GM19025 (cell line): ENCODE measurements around the gene ZNF516.

Experiments
- ATAC-seq: cut with Tn5 transposase; IDR thresholded peaks from one replicate; pipeline ENCODE4 v1.9.1; 2021; ENCODE audit warnings: mild to moderate bottlenecking, low read depth, moderate library complexity; ENCODE audit not compliant: unreplicated experiment

Gene ZNF516

DNA sequence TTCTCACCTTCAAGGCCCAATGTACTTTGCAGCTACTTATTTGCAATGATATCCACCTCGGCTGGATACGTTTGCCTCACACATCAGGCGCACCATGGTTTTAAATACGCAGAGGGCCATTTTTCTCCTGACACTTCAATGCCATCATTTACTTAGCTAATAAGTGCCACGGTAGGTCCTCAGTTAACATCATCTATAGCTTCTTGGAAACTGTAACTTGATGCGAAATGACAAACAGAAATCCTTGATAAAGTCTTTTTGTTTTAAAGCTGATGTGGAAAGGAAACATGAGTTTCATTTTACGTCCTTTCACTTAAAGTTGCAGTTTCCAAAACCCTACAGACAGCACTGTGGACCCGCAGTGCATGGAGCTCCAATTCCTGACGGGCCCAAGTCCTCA, 37.1 kb downstream of the ZNF516 start:
- no peak for ATAC-seq

DNA sequence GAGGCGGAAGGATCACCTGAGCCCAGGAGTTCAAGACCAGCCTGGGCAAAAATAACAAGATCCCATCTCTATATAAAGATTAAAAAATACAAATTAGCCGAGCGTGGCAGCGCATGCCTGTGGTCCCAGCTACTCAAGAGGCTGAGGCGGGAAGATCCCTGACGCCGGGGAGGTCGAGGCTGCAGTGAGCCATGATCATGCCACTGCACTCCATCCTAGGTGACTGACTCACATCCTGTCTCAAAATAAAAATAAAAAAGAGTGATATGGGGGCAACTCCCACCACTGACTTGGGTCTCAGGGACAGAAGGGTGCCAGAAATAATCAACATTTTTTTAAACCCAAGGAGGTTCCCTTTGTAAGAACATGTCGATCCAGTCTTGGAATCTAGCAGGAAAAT, 37.6 kb downstream of the ZNF516 start:
- no peak for ATAC-seq

DNA sequence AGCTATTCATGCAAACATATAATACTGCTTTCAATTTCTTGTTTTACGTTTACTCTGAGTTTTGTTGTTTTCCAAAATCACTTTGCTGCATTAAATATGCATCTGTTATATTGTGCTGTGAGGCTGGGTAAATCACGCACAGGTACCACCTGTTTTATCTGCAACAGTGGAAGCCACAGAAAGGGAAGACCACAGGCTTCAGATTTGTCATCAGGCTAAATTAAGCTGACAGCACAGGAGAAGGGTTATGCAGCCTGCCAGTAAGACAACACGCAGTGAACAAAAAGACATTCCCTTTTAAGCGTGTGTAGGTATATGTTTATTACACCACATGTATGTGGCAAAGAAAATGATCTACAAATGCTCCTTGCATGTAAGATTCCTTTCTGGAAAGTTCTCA, 38.2 kb downstream of the ZNF516 start:
- no peak for ATAC-seq

DNA sequence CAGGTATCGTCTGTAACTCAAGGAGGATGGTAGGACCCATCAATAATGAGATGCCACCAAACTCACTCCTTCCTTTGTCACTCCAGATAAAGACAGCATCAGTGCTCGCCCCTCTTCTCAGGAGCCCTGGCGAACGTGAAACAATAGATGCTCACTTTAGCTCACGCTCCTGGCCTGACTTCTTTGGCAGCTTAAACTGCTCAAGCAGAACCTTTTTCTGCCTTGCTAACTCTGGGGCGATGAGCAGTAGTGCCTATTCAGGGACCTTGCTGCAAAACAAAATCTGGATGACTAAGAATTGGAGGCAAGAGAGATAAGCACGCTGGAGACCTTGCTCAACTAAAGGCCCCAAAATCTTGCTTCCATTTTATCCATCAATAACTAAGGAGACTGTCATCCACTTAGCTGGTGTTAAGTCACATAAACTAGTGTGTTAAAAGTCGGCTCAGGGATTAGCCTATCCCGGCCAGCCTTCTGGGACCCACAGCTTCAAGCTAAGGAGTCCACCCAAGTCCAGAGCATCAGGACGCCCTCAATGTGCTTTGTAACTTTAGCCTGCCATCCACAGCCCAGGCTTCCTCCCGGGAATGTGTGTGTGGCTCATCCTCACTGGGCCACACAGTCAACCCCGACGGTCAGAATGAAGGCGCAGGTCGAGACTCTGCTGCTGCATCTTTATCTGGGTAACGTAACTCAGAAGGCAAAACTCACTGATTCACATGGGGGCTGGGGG, 38.9 kb downstream of the ZNF516 start:
- ATAC-seq, result no peak

DNA sequence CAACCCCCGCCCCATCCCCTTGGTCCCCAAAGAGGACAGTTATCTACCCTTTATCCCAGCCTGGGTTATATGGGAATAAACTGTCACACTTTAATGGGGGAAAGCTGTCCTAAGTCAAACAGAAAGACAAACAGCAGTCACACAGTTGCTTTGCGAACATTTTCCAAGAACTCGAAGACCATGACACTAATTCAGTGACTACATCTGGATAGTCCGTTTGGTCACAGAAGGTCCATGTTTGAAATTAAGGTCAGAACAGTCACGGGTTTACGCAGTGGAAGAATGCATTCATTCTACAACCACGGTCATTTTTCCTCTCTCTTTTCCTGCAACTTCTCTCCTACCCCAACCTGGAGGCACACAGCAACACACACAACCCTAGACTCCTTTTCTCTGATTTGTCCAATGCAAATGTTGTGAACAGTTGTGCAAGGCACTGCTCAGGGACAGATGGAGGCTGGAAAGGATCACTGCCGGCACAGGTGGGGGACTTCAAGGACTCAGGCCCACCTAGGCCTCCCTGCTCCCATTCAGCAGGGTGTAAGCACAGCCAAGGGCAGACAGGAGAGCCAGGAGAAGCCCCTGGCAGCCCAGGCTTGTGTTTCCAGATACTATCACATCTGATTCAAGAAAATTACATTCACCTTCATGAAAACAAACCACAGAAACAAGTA, 39.9 kb downstream of the ZNF516 start:
- no peak for ATAC-seq

DNA sequence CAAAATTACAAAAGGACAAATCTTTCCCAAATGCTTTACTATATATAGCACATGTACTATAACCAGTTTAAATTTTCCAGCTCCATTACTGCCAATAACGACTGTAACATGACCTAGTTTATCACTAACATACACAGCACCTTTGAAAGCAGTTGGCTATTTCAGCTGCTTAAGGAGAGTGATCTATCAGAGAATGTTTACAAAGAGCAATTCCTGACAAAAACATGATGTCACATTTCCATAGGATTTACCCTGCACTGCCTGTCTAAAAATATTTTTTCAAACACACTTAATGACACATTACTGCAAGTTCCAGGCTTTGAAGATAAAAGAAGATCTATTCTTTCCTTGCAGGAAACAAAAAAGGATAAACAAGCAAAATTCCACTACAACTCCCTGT, 40.6 kb downstream of the ZNF516 start:
- ATAC-seq, result no peak

DNA sequence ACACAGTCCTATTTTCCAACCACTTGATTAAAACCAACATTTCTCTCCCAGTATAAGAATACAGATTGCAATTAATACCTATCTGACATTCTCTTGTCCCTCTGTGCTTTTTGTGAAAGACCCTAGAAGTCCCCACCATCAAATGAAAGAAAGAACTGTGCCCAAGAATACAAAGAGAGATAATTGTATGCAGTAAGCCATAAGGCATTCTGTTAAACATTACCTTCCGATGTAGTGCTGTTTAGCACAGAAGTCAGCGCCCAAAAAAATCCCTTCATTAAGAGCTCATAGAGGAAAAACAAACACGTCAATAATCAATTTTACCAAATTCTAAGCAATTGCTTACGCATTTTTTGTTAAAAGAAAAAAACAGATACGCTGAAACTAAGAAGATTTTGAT, 41.1 kb downstream of the ZNF516 start:
- no peak for ATAC-seq

DNA sequence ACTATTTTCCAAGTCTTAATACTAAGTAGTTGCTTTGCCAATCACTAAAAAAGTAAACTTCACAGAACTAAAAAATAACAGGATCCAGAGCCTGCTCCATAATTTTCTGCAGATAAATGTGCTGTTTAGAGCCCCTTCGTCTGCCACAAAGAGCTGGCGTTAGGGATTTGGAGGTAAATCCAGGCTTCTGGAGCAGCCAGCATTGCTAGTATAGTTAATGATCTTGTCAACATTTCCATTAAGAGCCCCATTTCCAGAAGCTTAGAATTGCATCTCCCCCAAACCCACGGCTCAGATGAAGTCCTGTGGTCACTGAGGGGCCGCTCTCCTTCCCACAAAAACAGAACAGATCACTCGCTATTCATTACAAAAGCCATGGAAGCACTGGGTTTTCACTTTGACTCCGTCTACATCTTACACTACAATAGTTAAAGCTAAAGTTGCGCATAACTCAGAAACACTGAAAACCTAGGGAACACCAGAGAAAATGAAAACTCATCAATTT, 41.9 kb downstream of the ZNF516 start:
- ATAC-seq, result no peak

DNA sequence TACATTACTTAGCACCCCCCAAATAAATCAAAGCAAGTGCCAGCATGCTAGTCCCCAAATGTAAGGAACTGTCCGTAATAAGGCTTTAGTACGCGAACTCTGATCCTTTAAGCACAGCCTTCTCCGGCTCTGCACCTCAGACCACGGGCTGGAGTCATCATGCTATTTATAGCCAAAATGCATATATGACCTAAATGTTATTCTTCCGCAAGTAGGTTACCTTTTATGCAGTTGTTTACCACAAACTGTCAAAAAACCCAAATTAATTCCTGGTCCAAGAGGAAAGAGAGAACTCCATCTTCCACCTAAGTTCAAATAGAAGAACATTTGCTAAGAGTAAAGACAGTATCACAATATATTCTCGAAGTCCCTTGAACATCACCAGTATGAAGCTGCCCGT, 42.7 kb downstream of the ZNF516 start:
- no peak for ATAC-seq

DNA sequence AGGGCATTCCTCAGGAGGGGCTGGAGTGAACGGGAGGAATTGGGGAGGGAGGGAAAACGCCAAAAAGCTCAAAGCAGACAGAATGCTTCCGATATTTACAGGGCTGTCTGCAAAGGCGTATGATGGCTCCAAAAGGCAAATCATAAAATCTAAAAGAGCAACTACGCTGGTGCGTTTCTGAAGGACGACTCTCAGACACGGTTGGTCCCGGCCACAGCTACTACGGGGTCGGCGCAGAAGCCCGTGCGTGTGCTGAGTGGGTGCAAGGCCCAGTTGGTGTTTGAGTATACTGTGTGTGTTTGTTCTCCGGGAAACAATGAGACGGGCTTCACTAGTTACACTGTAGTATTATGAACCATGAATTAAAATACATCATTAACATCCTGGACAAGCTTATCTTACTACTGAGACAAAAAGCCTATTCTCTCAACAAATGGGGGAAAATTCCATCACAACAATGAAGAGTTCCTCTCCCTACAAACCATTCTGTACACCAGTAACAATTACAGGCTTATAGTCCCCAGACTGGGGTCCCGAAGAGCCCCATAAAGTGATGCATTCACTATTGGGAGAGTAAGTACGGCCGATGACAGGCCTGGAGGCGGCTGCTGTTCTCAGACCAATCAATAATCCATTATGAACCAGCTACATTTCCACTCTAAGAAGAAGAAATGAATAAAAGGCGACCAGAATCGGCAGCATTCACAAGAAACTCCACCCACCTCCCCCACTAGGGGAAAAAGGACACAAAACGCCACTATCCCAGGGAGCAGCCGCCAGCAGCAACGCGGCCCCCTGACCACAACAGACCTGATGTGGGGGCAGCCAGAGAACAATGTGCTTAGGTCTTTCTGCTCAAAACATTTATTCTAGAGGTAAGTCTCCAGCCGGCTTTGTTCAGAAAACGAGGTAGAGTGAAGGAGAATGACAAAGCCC, 43.4 kb downstream of the ZNF516 start:
- no peak for ATAC-seq

DNA sequence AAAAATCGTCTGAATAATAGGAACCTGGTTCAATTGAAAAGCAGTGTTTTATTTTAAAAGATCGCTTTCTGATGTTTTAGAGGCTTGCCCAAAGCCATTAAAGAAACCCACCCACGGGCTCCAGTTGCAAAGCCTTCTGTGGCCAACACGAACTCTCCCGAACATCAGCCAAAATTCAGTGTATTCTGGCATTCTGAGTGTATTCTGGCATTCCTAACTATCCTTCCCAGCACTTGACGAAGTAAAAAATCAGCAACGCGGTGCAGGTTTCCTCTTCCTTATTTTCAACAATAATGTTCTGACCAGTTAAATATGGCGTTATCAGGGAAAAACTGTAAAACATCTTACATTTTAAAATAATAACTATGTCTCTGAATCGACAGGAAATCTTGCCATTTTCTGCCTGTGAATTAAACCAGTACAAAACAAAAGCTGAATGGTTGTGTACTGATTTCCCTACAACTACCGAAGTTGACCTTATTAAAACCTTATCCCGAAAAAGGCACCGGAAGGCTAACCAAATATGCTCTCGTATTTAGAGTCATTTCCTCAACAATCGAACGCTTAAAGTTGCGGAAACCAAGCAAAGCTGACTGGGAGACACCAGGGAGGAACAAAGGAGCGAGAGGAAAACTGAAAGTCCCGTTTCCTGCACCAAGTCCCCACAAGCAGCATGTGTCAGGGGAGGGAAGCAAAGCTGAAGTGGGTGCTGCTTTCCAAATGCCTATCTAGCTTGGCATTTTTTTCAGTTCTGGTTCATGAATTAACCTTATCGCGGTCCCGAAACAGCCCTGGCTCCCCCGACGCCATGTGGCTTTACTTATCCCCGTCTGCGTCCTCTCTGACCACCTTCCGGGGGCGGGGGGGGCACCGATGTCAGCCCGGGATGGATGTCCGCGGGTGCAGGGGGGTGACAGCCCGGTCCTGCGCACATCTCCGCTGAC, 44.3 kb downstream of the ZNF516 start:
- peak; percentile 54 for ATAC-seq

DNA sequence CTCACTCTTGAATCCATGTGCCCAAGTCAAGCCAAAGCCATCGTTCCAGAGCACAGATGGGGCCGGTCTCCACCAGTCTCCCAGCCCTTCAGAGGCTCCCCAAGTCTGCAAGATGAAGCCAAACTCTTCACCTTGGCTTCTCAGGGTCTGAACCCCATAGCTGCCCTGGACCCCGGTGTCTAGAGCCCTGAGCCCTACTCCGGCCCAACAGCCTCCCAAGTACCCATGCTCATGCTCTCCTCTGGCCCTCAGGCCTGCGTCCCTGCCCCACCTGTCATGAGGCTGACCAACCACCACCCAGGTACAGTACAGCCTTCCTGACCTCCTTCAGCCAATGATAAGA, 46.0 kb downstream of the ZNF516 start:
- ATAC-seq, result no peak

DNA sequence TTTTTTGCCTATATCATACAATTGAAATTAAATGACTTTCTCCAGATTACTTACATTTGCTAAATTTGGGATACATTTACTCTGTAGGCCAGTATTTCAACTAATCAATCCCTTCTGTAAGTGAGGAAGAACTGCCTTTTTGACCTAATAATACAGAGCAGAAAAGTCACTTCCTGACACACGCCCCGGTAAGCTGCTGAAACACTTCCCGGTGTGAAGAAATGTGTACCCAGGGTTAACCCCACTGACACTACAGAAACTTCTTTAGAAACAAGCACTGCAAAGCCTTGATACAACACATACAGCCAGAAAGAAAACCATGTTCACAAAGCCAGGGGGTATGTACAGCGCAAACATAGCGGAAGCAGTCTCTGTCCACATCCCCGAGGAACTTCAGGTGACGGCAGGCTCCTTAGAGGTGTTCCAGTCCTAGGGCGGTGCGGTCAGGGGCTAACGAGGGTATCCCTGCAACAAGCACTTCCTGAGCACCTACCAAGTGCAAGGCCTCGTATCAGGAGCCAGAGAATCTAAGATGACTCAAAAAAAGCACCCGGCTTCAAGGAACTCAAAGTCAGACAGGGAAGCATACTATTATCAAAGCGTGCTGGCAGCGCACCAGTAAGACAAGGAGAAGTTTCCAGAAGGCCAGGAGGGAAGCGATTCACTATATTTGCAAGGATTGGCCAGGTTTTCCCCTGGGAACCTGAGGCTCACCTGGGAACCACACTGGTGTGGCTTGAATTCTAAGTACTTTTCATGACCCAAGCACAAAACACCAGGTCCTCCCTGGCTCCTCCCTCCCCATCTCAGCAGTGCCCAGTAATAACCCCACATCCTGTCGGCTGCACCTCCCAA, 46.6 kb downstream of the ZNF516 start:
- no peak for ATAC-seq

DNA sequence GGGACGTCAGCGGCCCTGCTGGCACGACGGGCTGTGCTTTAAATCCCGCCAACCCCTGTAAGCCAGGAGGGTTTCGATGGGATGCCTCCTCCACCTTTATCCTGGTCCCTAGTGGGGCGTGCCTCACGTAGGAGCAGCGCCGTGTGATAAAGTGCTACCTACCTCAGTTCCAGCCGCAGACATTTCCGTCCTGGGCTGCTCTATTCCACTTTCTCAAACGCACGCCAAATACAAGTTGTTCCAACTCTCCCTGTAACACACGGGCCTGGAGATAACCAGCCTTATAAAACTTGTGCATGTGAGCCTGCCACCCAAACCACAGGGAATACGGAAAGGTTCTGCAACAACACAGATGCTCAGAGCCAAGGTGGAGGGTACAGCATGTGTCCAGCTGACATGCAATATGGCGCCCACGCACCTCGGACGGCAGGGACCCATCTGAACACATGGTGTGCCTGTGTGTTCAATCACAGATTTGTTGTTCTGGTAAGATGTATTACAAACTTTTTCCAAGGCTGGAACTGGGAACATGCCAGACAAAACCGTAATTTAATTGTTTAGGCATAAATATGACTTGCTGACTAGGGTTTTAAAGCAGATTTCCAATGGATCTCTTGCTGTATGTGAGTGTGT, 47.7 kb downstream of the ZNF516 start:
- ATAC-seq, result no peak

DNA sequence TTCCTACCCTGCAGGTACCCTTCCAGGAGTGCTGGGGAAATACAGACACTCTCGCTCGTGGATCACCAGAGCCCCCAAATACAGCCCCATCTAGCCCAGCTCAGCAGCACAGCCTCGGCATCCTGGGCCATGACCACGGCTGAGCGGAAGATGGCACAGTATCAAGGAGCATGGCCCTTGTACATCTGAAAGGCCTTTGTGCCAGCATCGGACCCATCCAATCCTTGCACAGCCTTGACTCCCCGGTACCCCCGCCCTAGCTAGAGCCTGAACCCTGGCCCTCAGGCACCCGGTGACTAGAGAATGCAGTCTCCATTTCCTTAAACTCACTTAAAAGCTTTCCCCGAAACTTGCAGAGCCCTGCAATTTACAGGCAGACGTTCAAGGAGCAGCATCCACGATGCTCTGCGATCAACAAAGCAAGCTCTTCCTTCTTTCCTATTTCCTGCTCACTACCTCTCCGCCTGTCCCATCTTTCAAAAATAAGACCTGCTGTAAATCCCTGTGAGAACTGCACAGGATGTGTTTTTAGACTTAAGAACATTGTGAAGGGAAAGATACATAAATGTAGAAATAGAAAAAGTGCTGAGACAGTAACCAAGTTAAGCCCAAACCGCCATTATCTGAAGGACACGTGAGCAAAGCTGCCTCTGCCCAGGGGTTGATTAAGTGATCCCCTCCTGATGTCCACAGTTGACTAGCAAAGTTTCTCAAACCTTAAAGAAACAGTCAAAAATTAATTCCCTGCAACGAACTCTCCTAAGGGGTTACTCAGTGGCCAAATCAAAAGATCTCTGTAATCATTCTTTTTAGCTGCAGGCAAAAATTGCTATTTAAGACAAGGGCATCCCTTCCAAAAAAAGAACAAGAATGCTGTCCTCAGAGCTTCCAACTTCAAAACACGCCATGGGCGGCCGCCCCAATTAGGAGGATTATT, 48.5 kb downstream of the ZNF516 start:
- no peak for ATAC-seq

DNA sequence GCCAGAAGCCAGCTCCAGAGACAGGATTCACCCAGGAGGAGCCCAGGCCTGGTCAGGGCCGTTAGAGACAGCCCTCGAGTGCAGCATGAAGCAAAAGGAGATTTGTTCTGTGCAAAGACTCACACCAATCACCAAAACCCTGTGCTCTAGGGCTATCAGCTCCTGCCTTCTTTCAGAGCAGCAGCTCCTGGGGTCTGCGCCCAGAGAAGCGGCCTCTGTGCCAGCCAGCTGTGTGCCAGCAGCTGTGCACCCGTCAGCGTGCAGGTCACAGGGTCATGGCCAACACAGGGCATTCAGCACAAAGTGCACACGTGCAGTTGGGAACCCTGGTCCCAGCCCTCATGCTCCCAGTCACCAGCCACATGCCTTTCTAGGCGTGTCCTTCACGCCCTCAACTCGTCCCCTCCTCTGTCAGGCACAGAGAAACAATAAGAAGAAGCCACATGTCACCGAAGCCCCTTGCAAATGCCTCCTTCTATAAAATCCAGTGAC, 49.3 kb downstream of the ZNF516 start:
- no peak for ATAC-seq

DNA sequence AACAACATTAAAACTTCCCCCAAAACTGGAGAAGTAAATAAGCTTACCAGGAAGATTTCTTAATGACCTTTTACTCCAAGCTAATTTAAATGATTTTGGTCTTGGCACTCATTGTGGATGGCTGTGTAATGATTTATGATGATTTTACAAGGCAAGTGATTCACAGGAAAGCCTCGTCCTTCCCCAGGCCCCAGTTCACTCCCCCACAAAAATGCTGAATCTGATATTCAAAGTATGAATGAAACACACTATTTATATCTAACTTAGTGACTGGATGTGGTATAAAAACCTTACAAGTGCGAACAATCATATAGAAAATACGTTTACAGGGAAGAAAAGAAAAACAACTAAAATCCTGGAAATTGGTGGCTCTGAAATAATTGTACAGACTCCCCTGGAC, 49.8 kb downstream of the ZNF516 start:
- no peak for ATAC-seq
